NCI-H82 treated with DMSO at 0.1 percent for 48 hours (cell line): ENCODE data around the gene TSC2.
"Not testable (repeated sequence)": the region's sequence is repeated elsewhere in the genome, so short reads cannot be mapped to it uniquely, and the experiment has no call there.

ENCODE experiments used
- DNase-seq: peaks from one replicate; lab custom pipeline; 2025; ENCODE audit not compliant: unreplicated experiment; lab: John Stamatoyannopoulos, UW

The TSC2 gene

DNA sequence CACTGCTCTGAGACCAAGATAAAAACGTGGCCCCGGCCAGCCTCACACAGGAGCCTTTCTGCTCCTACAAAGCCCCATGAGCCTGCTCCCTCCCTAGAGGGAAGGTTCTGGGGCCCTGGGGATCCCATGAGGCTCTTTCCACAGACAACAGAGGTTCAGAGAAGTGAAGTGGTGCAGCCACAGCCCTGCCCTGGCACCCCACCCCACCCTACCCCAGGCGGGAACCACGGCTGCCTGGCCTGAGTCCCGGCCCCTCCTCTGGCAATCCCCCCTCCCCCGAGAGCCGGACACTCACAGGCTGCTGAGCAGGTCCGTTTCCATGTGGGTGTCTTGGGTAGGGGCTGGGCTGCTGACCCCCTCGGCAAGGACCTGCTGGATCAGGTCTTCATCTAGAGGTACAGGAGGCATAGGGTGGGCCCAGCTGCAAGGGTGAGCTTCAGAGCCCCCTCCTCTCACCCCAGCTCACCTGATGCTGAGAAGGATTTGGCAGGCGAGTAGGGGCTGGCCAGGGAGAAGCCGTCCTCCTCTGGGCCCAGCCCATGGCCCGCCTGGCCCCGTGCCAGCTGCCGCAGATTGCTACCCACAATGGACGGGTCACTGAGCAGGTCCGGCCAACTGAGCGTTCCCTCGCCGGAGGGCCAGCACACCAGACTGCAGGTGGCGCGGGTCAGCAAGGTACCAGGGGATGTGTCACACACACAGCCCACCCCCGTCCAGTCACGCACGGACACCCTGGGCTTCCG is 49.2 kb downstream of the TSC2 start:
- DNase-seq = no peak

- not testable (repeated sequence) for DNase-seq
Observed at GRCh38 chr16:2097689-2098088, 49.9 kb downstream of the TSC2 start.

- not testable (repeated sequence) for DNase-seq
Observed at GRCh38 chr16:2101581-2101980, 53.8 kb downstream of the TSC2 start.

DNA sequence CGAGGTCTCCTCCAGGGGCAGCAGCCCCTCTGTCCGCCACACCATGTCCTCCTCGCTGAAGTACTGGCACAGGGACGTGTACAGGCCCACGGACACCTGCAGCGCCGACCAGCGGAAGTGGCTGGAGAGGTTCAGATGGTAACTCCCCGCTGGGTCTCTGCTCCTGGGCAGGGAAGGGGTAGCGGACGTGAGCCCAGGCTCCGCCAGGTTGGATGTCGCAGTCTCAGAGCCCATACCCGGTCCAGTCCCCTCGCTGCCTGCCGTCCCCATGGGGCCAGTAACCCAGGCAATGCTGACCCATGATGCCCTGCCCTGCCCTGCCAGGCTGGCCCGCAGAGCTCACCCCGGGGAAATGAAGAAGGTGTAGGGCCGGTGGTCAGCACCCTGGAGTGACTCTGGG is 54.7 kb downstream of the TSC2 start:
- DNase-seq = no peak

GRCh38 chr16:2104464-2104863 is 56.7 kb downstream of the TSC2 start:
- DNase-seq = not testable (repeated sequence)

DNA sequence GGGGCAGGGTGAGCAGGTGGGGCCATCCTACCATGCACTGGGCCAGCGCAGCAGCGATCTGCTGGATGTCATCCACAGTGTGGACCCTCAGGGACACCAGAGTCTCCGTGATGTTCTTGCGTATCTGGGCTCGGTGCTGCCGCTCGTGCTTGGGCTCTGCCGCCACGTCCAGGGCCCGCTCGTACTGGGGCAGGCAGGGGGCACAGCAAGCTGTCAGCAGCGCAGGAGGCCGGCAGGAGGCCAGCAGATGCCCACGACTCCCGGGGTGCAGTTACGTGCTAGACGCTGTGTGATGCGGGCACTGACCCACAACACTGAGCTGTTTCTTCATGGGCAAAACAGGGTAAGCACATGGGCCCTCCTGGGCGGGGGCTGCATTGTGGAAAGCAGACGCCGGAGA is 57.5 kb downstream of the TSC2 start:
- DNase-seq = not testable (repeated sequence)

DNA sequence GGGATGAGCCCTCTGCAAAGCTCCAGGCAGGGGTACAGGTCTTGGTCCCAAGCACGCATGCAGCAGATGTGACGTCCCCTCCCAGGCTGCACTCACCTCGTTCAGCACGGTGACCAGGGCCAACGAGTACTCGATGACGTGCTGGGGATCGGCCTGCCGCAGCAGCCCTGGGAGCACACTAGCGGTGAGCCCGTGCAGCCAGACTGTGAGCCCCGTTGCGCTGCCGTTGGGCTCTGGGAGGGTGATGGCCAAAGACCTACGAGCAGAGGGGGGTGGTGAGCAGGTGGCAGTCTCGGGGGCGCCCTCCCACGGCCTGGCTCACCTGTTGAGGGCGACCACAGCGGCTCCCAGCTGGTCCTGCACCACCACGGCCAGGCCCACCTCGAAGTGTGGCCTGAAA is 58.0 kb downstream of the TSC2 start:
- not testable (repeated sequence) for DNase-seq

DNA sequence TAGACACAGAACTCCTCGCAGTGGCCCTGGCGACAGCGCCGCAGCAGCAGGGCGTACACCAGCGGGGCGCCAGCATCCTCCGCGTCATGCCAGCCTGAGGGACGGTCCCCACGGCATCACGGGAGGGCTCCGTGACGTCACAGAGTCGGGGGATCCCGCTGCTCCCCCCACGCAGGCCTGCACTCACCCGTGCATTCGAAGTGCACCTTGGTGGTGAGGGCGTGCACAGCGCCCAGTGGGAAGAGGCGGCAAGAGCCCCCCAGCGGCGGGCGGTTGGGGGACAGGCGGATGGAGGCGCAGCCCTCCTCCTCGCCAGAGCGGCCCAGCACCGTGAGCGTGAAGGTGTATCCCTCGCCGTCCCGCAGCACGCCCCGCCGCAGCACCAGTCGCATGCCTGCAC is 58.4 kb downstream of the TSC2 start:
- not testable (repeated sequence) for DNase-seq

- DNase-seq = not testable (repeated sequence)
Observed at GRCh38 chr16:2107121-2107790, 59.5 kb downstream of the TSC2 start.

GRCh38 chr16:2107791-2108125 is 60.0 kb downstream of the TSC2 start:
- DNase-seq = not testable (repeated sequence)

DNA sequence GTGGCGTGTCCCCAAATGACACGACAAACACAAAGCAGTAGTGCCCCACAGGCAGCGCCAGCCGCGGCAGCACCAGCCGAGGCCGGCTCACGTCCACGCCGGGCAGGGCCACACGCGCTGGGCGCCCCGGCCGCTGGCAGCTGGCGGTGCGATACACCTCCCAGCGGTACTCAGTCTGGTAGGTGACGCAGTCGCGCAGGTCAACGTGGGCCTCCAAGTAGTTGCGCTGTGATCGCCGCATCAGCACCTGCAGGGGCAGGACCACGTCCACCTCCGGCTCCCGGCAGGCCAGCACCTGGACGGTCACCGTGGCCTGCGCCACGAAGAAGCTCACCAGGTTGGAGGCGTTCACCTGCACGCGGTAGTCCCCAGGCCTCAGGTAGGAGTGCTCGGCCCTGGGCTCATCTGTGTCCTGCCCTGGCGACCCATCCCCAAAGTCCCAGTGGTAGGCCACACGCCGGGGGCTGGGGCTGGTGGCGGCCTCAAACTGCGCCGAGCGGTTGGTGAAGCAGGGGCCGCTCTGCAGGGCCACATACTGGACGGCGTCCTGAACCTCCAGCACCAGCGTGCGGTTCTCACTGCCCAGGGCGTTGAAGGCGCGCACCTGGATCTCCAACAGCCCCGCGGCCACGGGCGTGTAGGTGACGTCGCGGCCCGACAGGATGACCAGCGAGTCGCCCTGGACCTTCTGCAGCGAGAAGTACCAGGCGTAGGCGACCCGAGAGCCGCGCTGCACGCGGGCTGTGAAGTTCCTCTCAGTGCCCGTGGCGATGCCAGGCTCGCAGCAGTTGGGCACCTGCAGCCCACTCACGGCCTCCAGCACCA is 60.9 kb downstream of the TSC2 start:
- DNase-seq = not testable (repeated sequence)

DNA sequence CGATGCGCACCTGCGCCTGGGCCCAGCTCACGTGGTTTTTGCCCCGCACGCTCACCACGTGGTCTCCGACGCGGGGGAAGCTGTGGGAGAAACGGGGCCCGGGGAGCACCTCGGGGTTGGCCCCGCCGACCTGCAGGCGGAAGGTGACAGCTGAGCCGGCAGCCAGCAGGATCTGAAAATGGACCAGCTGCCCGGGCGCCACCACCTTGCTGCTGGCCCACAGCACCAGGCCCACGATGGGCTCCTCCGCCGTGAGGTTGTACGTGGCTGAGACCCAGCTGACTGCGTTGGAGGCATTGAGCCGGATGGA is 61.4 kb downstream of the TSC2 start:
- not testable (repeated sequence) for DNase-seq

DNA sequence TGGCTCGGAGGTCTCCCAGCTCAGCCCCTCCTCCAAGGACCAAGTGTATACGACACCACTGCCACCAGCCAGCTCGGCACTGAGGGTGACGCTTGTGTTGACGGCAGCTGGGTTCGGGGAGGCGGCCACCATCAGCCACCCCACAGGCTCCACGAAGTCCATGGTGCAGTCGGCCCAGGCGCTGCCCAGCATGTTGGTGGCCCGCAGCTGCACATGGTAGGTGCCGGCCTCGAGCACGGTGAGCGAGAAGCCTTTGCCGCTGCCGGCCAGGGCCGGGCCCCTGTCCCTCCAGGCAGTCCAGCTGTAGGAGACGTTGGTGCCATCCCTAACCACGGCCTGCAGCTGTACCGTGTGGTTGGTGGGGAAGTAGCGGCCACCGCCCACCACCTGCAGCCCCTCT is 62.1 kb downstream of the TSC2 start:
- not testable (repeated sequence) for DNase-seq

- not testable (repeated sequence) for DNase-seq
Observed at GRCh38 chr16:2110332-2111008, 62.7 kb downstream of the TSC2 start.

- DNase-seq = not testable (repeated sequence)
Observed at GRCh38 chr16:2111009-2111353, 63.2 kb downstream of the TSC2 start.

DNA sequence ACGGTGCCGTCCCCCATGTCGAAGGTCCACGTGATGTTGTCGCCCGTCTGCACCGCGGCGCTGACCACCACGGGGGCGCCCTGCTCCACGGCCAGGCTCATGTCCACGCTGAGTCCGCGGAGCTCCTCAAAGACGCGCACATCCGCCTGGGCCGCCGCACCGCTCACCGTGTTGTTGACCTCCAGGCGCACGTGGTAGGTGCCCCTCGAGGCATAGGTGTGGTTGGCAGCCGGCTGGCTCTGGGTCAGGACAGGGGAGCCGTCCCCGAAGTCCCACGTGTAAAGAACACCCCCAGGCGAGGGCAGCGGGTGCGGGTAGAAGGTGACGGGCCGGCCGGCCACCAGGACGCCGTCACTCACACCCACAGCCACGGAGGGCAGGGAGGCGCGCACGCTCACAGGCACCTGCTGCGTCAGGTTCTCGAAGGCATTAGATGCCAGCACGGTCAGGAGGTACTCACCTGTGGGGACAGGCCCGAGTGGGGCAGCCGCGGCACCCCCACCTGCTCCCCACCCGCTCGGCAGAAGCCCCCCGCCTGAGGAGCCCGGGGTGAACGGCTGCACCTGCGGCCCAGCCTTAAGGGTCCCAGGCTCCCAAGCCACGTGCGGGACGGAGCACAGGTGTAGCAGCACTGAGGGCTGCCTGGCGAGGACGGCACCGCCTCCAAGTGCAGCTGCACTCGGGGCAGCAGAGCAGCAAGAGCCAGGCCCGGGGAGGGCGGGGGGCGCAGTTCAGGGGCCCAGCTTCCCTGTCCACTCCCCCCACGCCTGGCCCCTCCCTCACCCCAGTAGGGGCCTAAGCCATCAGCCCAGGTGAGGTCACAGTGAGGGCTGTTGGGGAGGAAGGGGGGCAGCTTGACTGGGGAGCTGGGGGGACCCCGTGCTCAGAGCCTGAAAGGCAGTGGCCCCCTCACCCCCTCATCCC is 63.9 kb downstream of the TSC2 start:
- not testable (repeated sequence) for DNase-seq

- DNase-seq = not testable (repeated sequence)
Observed at GRCh38 chr16:2112539-2113106, 64.8 kb downstream of the TSC2 start.

- DNase-seq = not testable (repeated sequence)
Observed at GRCh38 chr16:2114225-2114624, 66.4 kb downstream of the TSC2 start.

- not testable (repeated sequence) for DNase-seq
Observed at GRCh38 chr16:2114885-2115590, 67.3 kb downstream of the TSC2 start.
